Renal cortex interstitium (tissue), 3 donors: ENCODE data around the gene RAPGEFL1. TPM values are rescaled to one million over a fixed set of nuclear protein-coding genes. Genes with fewer than 3 reads are reported as not detected.

ENCODE experiments used
- polyA plus RNA-seq, 3 donors: library from polyadenylated mRNA; unstranded; fragments of 120-200 nt; gene quantifications; one replicate each; pipeline ENCODE4 v1.2.1, GENCODE V29; 2013; ENCODE audit not compliant: insufficient read length in 3 of 3

RAPGEFL1 gene
- polyA plus RNA-seq, 3 donors: 8.0 to 11.5 (median 9.0) TPM

Other genes starting within 250 kb of the RAPGEFL1 start
- gene ORMDL3, start 249.9 kb upstream of the RAPGEFL1 start, polyA plus RNA-seq: 10 to 100 TPM; 87.8 to 92.0 (median 88.8) TPM
- under 1 TPM in 1 of 3 donors, not detected in 2; 0.11 TPM for gene LRRC3C, start 249.7 kb upstream of the RAPGEFL1 start, polyA plus RNA-seq
- gene GSDMA, start 214.5 kb upstream of the RAPGEFL1 start, polyA plus RNA-seq: 1 to 10 TPM in 2 of 3 donors, under 1 TPM in 1; 0.64 to 2.8 (median 2.5) TPM
- gene PSMD3, start 196.7 kb upstream of the RAPGEFL1 start, polyA plus RNA-seq: 100 to 1,000 TPM; 109 to 129 (median 110) TPM
- not detected for gene CSF3, start 162.0 kb upstream of the RAPGEFL1 start, polyA plus RNA-seq
- gene MED24, start 123.1 kb upstream of the RAPGEFL1 start, polyA plus RNA-seq: 100 to 1,000 TPM in 2 of 3 donors, 10 to 100 TPM in 1; 97.1 to 139 (median 105) TPM
- 10 to 100 TPM; 46.9 to 57.1 (median 51.1) TPM for gene THRA, start 114.5 kb upstream of the RAPGEFL1 start, polyA plus RNA-seq
- 1 to 10 TPM; 3.2 to 4.7 (median 3.7) TPM for gene NR1D1, start 76.9 kb upstream of the RAPGEFL1 start, polyA plus RNA-seq
- gene MSL1, start 55.5 kb upstream of the RAPGEFL1 start, polyA plus RNA-seq: 100 to 1,000 TPM; 149 to 176 (median 160) TPM
- gene CASC3, start 36.9 kb upstream of the RAPGEFL1 start, polyA plus RNA-seq: 100 to 1,000 TPM in 2 of 3 donors, 10 to 100 TPM in 1; 97.9 to 112 (median 109) TPM
- gene WIPF2, start 41.8 kb downstream of the RAPGEFL1 start, polyA plus RNA-seq: 10 to 100 TPM; 27.4 to 35.9 (median 28.7) TPM
- gene CDC6, start 110.4 kb downstream of the RAPGEFL1 start, polyA plus RNA-seq: 10 to 100 TPM; 17.1 to 27.8 (median 25.1) TPM
- gene RARA, start 131.7 kb downstream of the RAPGEFL1 start, polyA plus RNA-seq: 10 to 100 TPM; 37.9 to 41.5 (median 41.0) TPM
- under 1 TPM in 1 of 3 donors, not detected in 2; 0.32 TPM for gene GJD3, start 187.3 kb downstream of the RAPGEFL1 start, polyA plus RNA-seq
- gene TOP2A, start 240.4 kb downstream of the RAPGEFL1 start, polyA plus RNA-seq: 100 to 1,000 TPM; 154 to 213 (median 186) TPM